Neural progenitor cell (in vitro differentiated cells): ENCODE results near the gene ZDHHC19. TPM values are rescaled to one million over a fixed set of nuclear protein-coding genes. Genes with fewer than 3 reads are reported as not detected.
"Not testable (repeated sequence)": the region's sequence is repeated elsewhere in the genome, so short reads cannot be mapped to it uniquely, and the experiment has no call there.

Source experiments
- DNase-seq: peaks from one replicate; pipeline ENCODE4 v3.0.0-alpha.2; 2016; ENCODE audit warnings: low spot score
- H2AFZ ChIP-seq: fragments of 200-600 bp; sonication (generic); replicated peaks from 2 replicates; pipeline ENCODE4 v1.6.1; 2016; ENCODE audit warnings: antibody characterized with exemption
- H3F3A ChIP-seq: fragments of 200-600 bp; sonication (generic); 2 replicates; pipeline ENCODE4 v1.6.1; 2016; ENCODE audit warnings: antibody characterized with exemption, low read depth
- H3K27ac ChIP-seq: fragments of 200-600 bp; sonication (generic); 2 replicates; pipeline ENCODE4 v1.5.1; 2016; ENCODE audit warnings: mild to moderate bottlenecking
- H3K27me3 ChIP-seq: fragments of 200-600 bp; sonication (generic); 2 replicates; pipeline ENCODE4 v1.6.1; 2016; ENCODE audit warnings: mild to moderate bottlenecking, moderate library complexity
- H3K36me3 ChIP-seq: fragments of 200-600 bp; sonication (generic); 2 replicates; pipeline ENCODE4 v1.5.1; 2016
- H3K4me1 ChIP-seq: fragments of 200-600 bp; sonication (generic); 2 replicates; pipeline ENCODE4 v1.6.1; 2016; ENCODE audit warnings: mixed run types
- H3K4me2 ChIP-seq: fragments of 200-600 bp; sonication (generic); 2 replicates; pipeline ENCODE4 v1.6.1; 2016
- H3K4me3 ChIP-seq: fragments of 200-600 bp; sonication (generic); 2 replicates; pipeline ENCODE4 v1.5.1; 2016
- H3K79me2 ChIP-seq: fragments of 200-600 bp; sonication (generic); 2 replicates; pipeline ENCODE4 v1.6.1; 2016; ENCODE audit warnings: low read depth
- H3K9ac ChIP-seq: fragments of 200-600 bp; sonication (generic); 2 replicates; pipeline ENCODE4 v1.6.1; 2016
- H3K9me3 ChIP-seq: fragments of 200-600 bp; sonication (generic); 2 replicates; pipeline ENCODE4 v1.5.1; 2016; ENCODE audit warnings: low read depth
- H4K20me1 ChIP-seq: fragments of 200-600 bp; sonication (generic); 2 replicates; pipeline ENCODE4 v1.6.1; 2016; ENCODE audit warnings: low read depth
- H3K27ac Mint-ChIP-seq: 3 replicates; pipeline ENCODE4 v1.8.0; 2021; ENCODE audit warnings: mixed read lengths
- H3K27me3 Mint-ChIP-seq: 2 replicates; pipeline ENCODE4 v1.8.0; 2022; ENCODE audit warnings: low read depth, mild to moderate bottlenecking, inconsistent platforms, moderate library complexity, mixed read lengths; ENCODE audit not compliant: insufficient read depth
- H3K36me3 Mint-ChIP-seq: 3 replicates; pipeline ENCODE4 v1.8.0; 2021; ENCODE audit warnings: mixed read lengths
- H3K4me1 Mint-ChIP-seq: 3 replicates; pipeline ENCODE4 v1.8.0; 2021; ENCODE audit warnings: mixed read lengths
- H3K4me3 Mint-ChIP-seq: 3 replicates; pipeline ENCODE4 v1.8.0; 2021; ENCODE audit warnings: mild to moderate bottlenecking, moderate library complexity, mixed read lengths
- H3K9me3 Mint-ChIP-seq: 3 replicates; pipeline ENCODE4 v1.8.0; 2020; ENCODE audit warnings: mixed read lengths
- EZH2 ChIP-seq: fragments of 200-600 bp; sonication (generic); IDR thresholded peaks from 2 replicates; pipeline ENCODE4 v1.6.1; 2017; ENCODE audit warnings: antibody characterized with exemption, mild to moderate bottlenecking, moderate library complexity
- EZH2phosphoT487 ChIP-seq: fragments of 200-600 bp; sonication (generic); IDR thresholded peaks from 2 replicates; pipeline ENCODE4 v1.6.1; 2017; ENCODE audit warnings: antibody characterized with exemption
- total RNA-seq: library from RNA; depleted of rRNA; stranded (reverse); fragments of >200 nt; gene quantifications from 2 replicates; pipeline ENCODE4 v1.2.3, GENCODE V29; 2015; ENCODE audit warnings: low replicate concordance
- TF ChIP-seq, protein P1 (sequence below): fragments of 200-600 bp; sonication (generic); IDR thresholded peaks from 2 replicates; pipeline ENCODE4 v1.5.1; 2017; ENCODE audit warnings: antibody characterized with exemption, mild to moderate bottlenecking

Gene ZDHHC19
- total RNA-seq, 1 donor from 2014 or later = not detected

DNA sequence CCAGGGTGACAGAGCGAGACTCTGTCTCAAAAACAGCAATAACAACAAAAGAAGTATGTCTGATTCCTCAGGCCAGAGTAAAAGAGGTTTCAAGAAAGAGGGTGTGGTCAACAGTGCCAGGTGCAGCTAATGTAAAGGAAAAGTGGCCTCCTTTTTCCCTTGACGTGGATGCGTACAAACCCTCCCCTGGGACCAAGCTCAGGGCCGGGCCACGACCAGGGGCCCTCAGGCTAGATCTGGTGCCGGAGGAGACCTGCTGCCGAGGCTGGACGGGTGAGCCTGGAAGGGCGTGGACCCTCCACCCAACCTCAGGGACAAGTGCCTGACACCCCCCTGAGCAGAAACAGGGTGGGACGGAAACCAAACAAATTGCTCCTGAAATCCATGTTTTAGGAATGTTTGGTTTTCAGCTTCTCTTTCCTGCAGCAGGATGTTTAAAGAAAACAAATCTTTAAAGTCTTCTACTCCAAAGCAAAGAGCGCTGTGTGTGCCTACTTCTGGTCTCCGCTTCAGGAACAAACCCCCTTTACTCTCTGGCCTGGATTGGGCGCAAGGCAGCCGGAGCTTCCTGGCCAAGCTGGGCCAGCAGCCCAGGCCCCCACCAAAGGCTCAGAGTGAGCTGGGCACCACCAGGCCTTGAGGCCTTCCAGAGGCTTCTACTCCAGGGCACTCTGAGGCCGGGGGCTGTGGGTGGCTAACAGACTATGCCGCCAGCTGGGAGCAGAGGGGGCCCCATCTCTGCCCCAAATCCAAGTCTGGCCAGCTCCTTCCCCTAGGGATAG, 21.4 kb downstream of the ZDHHC19 start:
- no peaks in the 10 kb centered on the region for H3K9me3 ChIP-seq
- TF ChIP-seq, protein P1, sequence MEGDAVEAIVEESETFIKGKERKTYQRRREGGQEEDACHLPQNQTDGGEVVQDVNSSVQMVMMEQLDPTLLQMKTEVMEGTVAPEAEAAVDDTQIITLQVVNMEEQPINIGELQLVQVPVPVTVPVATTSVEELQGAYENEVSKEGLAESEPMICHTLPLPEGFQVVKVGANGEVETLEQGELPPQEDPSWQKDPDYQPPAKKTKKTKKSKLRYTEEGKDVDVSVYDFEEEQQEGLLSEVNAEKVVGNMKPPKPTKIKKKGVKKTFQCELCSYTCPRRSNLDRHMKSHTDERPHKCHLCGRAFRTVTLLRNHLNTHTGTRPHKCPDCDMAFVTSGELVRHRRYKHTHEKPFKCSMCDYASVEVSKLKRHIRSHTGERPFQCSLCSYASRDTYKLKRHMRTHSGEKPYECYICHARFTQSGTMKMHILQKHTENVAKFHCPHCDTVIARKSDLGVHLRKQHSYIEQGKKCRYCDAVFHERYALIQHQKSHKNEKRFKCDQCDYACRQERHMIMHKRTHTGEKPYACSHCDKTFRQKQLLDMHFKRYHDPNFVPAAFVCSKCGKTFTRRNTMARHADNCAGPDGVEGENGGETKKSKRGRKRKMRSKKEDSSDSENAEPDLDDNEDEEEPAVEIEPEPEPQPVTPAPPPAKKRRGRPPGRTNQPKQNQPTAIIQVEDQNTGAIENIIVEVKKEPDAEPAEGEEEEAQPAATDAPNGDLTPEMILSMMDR = no peak
- TF ChIP-seq EZH2 (no peak), EZH2phosphoT487 (no peak)
- Mint-ChIP-seq H3K9me3 (no peaks in the 10 kb centered on the region), H3K27me3 (peaks cover 6% of the 10 kb centered on the region), H3K27ac (no peak overlapping the region), H3K4me1 (peaks cover 26% of the 10 kb centered on the region), H3K4me3 (no peak overlapping the region), H3K36me3 (no peaks in the 10 kb centered on the region)
- DNase-seq = no peak
- no peaks in the 10 kb centered on the region for H4K20me1 ChIP-seq
- H3K27ac ChIP-seq = no peak overlapping the region
- no peaks in the 10 kb centered on the region for H3K27me3 ChIP-seq
- no peak overlapping the region for H3K4me3 ChIP-seq
- no peak overlapping the region for H3K4me2 ChIP-seq
- peaks cover 18% of the 10 kb centered on the region for H3K4me1 ChIP-seq
- H3F3A ChIP-seq = peaks cover 20% of the 10 kb centered on the region
- H3K9ac ChIP-seq = no peak overlapping the region
- H2AFZ ChIP-seq = no peak overlapping the region
- no peaks in the 10 kb centered on the region for H3K79me2 ChIP-seq
- no peaks in the 10 kb centered on the region for H3K36me3 ChIP-seq

- no peaks in the 10 kb centered on the region for H3K79me2 ChIP-seq
- peak overlapping the region; percentile 6 for H3K27ac ChIP-seq
- H3K27me3 Mint-ChIP-seq = peaks cover 17% of the 10 kb centered on the region
- H3K4me1 Mint-ChIP-seq = peaks cover 17% of the 10 kb centered on the region
- peak; percentile 90 for DNase-seq
- H3K9me3 ChIP-seq = no peaks in the 10 kb centered on the region
- H3K27me3 ChIP-seq = no peaks in the 10 kb centered on the region
- no peak overlapping the region for H3K27ac Mint-ChIP-seq
- H3K9me3 Mint-ChIP-seq = no peaks in the 10 kb centered on the region
- H4K20me1 ChIP-seq = no peaks in the 10 kb centered on the region
- peak overlapping the region; percentile 32 for H3K4me3 ChIP-seq
- H3K4me2 ChIP-seq = peak overlapping the region; percentile 61
- H3K9ac ChIP-seq = no peak overlapping the region
- peak overlapping the region; percentile 81 for H2AFZ ChIP-seq
- no peaks in the 10 kb centered on the region for H3K36me3 Mint-ChIP-seq
- TF ChIP-seq EZH2 = no peak
- TF ChIP-seq, protein P1 = no peak
- no peak for TF ChIP-seq EZH2phosphoT487
- peaks cover 12% of the 10 kb centered on the region for H3K4me1 ChIP-seq
- H3K36me3 ChIP-seq = no peaks in the 10 kb centered on the region
- peaks cover 20% of the 10 kb centered on the region for H3F3A ChIP-seq
- H3K4me3 Mint-ChIP-seq = peak overlapping the region; percentile 64
Observed at GRCh38 chr3:196186651-196187573, 24.3 kb downstream of the ZDHHC19 start.

- Histone ChIP-seq H3K4me1 (peaks cover 14% of the 10 kb centered on the region), H3K36me3 (no peaks in the 10 kb centered on the region), H4K20me1 (no peaks in the 10 kb centered on the region), H2AFZ (no peak overlapping the region), H3K4me3 (no peak overlapping the region), H3K4me2 (no peak overlapping the region), H3K27ac (no peak overlapping the region), H3F3A (peaks cover 27% of the 10 kb centered on the region), H3K9ac (no peak overlapping the region), H3K79me2 (no peaks in the 10 kb centered on the region), H3K27me3 (no peaks in the 10 kb centered on the region), H3K9me3 (no peaks in the 10 kb centered on the region)
- H3K27ac Mint-ChIP-seq = no peak overlapping the region
- no peaks in the 10 kb centered on the region for H3K9me3 Mint-ChIP-seq
- no peak overlapping the region for H3K4me3 Mint-ChIP-seq
- no peak for DNase-seq
- H3K27me3 Mint-ChIP-seq = peaks cover 17% of the 10 kb centered on the region
- H3K36me3 Mint-ChIP-seq = no peaks in the 10 kb centered on the region
- TF ChIP-seq EZH2 (no peak), EZH2phosphoT487 (no peak)
- TF ChIP-seq, protein P1 = no peak
- peaks cover 20% of the 10 kb centered on the region for H3K4me1 Mint-ChIP-seq
Observed at GRCh38 chr3:196184881-196185280, 26.3 kb downstream of the ZDHHC19 start.

DNA sequence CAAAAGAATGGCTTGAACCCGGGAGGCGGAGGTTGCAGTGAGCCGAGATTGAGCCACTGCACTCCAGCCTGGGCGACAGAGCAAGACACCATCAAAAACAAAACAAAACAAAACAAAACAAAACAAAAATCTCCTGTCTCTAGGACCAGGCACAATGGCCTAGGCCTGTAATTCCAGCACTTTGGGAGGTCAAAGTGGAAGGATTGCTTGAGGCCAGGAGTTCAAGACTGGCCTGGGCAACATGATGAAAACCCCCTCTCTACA, 27.1 kb downstream of the ZDHHC19 start:
- DNase-seq, H3K9me3 Mint-ChIP-seq, H3K27me3 ChIP-seq: not testable (repeated sequence)

More for the DNA sequence above, 27.1 kb downstream of the ZDHHC19 start:
- Histone ChIP-seq H3K4me1 (peaks cover 22% of the 10 kb centered on the region), H3F3A (peaks cover 27% of the 10 kb centered on the region)
- H3K36me3 ChIP-seq, H3K9ac ChIP-seq, H3K4me3 Mint-ChIP-seq, H3K27ac Mint-ChIP-seq, H3K4me2 ChIP-seq, H4K20me1 ChIP-seq, H3K27ac ChIP-seq, H3K36me3 Mint-ChIP-seq, H2AFZ ChIP-seq, H3K79me2 ChIP-seq, H3K9me3 ChIP-seq, H3K4me3 ChIP-seq: not testable (repeated sequence)
- H3K4me1 Mint-ChIP-seq = peaks cover 28% of the 10 kb centered on the region
- H3K27me3 Mint-ChIP-seq = peaks cover 17% of the 10 kb centered on the region
